ENCODE results near the gene SOX6. TPM values are rescaled to one million over a fixed set of nuclear protein-coding genes. Genes with fewer than 3 reads are reported as not detected.

SOX6 gene
- total and polyA plus RNA-seq, 2 of the 13 experiments (the other 11 are each of a cell fraction or from before 2014, with no cell fraction given): 2.6 to 11.2 TPM

GRCh38 chr11:16154715-16155396 lies 201.5 kb downstream of the SOX6 start (continued):
- TF ChIP-seq ARID5B (CRISPR knock-in tag; IDR thresholded peaks at IDR 0.05) (peak; percentile 91), HMG20A (CRISPR knock-in tag; IDR thresholded peaks at IDR 0.05; ENCODE audit: borderline replicate concordance) (peak; percentile 67; the same call in 1 of the 2 replicates), SMC3 (IDR thresholded peaks at IDR 0.05; ENCODE audit: low read length) (no peak; the same call in 1 of the 2 replicates), SKI (IDR thresholded peaks at IDR 0.05; ENCODE audit: partially characterized antibody) (peak; percentile 18), MAZ (IDR thresholded peaks at IDR 0.05; ENCODE audit: borderline replicate concordance, low read depth, low read length) (no peak), MAZ (CRISPR knock-in tag; IDR thresholded peaks at IDR 0.05; ENCODE audit: low read depth) (no peak), ZNF709 (CRISPR knock-in tag; IDR thresholded peaks at IDR 0.05) (no peak), TIGD3 (CRISPR knock-in tag; IDR thresholded peaks at IDR 0.05; ENCODE audit: borderline replicate concordance) (no peak), ZNF496 (CRISPR knock-in tag; IDR thresholded peaks at IDR 0.05; ENCODE audit: insufficient replicate concordance) (no peak)
- TF ChIP-seq, protein P1, sequence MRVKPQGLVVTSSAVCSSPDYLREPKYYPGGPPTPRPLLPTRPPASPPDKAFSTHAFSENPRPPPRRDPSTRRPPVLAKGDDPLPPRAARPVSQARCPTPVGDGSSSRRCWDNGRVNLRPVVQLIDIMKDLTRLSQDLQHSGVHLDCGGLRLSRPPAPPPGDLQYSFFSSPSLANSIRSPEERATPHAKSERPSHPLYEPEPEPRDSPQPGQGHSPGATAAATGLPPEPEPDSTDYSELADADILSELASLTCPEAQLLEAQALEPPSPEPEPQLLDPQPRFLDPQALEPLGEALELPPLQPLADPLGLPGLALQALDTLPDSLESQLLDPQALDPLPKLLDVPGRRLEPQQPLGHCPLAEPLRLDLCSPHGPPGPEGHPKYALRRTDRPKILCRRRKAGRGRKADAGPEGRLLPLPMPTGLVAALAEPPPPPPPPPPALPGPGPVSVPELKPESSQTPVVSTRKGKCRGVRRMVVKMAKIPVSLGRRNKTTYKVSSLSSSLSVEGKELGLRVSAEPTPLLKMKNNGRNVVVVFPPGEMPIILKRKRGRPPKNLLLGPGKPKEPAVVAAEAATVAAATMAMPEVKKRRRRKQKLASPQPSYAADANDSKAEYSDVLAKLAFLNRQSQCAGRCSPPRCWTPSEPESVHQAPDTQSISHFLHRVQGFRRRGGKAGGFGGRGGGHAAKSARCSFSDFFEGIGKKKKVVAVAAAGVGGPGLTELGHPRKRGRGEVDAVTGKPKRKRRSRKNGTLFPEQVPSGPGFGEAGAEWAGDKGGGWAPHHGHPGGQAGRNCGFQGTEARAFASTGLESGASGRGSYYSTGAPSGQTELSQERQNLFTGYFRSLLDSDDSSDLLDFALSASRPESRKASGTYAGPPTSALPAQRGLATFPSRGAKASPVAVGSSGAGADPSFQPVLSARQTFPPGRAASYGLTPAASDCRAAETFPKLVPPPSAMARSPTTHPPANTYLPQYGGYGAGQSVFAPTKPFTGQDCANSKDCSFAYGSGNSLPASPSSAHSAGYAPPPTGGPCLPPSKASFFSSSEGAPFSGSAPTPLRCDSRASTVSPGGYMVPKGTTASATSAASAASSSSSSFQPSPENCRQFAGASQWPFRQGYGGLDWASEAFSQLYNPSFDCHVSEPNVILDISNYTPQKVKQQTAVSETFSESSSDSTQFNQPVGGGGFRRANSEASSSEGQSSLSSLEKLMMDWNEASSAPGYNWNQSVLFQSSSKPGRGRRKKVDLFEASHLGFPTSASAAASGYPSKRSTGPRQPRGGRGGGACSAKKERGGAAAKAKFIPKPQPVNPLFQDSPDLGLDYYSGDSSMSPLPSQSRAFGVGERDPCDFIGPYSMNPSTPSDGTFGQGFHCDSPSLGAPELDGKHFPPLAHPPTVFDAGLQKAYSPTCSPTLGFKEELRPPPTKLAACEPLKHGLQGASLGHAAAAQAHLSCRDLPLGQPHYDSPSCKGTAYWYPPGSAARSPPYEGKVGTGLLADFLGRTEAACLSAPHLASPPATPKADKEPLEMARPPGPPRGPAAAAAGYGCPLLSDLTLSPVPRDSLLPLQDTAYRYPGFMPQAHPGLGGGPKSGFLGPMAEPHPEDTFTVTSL (CRISPR knock-in tag; IDR thresholded peaks at IDR 0.05; ENCODE audit: borderline replicate concordance): peak; percentile 90; the same call in 1 of the 2 replicates
- TF ChIP-seq, protein P2, sequence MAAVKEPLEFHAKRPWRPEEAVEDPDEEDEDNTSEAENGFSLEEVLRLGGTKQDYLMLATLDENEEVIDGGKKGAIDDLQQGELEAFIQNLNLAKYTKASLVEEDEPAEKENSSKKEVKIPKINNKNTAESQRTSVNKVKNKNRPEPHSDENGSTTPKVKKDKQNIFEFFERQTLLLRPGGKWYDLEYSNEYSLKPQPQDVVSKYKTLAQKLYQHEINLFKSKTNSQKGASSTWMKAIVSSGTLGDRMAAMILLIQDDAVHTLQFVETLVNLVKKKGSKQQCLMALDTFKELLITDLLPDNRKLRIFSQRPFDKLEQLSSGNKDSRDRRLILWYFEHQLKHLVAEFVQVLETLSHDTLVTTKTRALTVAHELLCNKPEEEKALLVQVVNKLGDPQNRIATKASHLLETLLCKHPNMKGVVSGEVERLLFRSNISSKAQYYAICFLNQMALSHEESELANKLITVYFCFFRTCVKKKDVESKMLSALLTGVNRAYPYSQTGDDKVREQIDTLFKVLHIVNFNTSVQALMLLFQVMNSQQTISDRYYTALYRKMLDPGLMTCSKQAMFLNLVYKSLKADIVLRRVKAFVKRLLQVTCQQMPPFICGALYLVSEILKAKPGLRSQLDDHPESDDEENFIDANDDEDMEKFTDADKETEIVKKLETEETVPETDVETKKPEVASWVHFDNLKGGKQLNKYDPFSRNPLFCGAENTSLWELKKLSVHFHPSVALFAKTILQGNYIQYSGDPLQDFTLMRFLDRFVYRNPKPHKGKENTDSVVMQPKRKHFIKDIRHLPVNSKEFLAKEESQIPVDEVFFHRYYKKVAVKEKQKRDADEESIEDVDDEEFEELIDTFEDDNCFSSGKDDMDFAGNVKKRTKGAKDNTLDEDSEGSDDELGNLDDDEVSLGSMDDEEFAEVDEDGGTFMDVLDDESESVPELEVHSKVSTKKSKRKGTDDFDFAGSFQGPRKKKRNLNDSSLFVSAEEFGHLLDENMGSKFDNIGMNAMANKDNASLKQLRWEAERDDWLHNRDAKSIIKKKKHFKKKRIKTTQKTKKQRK (IDR thresholded peaks at IDR 0.05; ENCODE audit: low read length): no peak
